ENCODE data around the gene TBX19. TPM values are rescaled to one million over a fixed set of nuclear protein-coding genes. Genes with fewer than 3 reads are reported as not detected.
A peak's percentile ranks its signal among the peaks of the same experiment; 100 is the strongest.
"Not testable (repeated sequence)": the region's sequence is repeated elsewhere in the genome, so short reads cannot be mapped to it uniquely, and the experiment has no call there.

Gene TBX19
- total RNA-seq, 1 experiment from 2014 or later = 2.8 TPM

- TF ChIP-seq CTCF (IDR thresholded peaks at IDR 0.05; ENCODE audit: insufficient read depth in 1 of 2, low read depth in 1 of 2, low read length in 1 of 2, severe bottlenecking in 1 of 2, unreplicated experiment in 1 of 2) = no peak
- Histone ChIP-seq H3K4me3 (ENCODE audit: low read depth, low read length) (no peak overlapping the region), H3K27me3 (replicated peaks; ENCODE audit: control insufficient read depth, insufficient read depth, low read length) (no peaks in the 10 kb centered on the region), H3K4me1 (no peaks in the 10 kb centered on the region), H3K36me3 (ENCODE audit: control insufficient read depth, insufficient read depth, low read length) (no peaks in the 10 kb centered on the region), H3K9me3 (no peaks in the 10 kb centered on the region)
- H3K36me3 Mint-ChIP-seq (ENCODE audit: insufficient read depth, unreplicated experiment) = no peaks in the 10 kb centered on the region
- H3K27me3 Mint-ChIP-seq (ENCODE audit: insufficient read depth, unreplicated experiment) = no peaks in the 10 kb centered on the region
- no peak overlapping the region for H3K27ac Mint-ChIP-seq (ENCODE audit: unreplicated experiment)
- no peaks in the 10 kb centered on the region for H3K4me1 Mint-ChIP-seq (ENCODE audit: low read depth, unreplicated experiment)
- ChIA-PET POLR2A (no interaction called here), CTCF (no interaction called here)
- intact Hi-C loops (cut with micrococcal nuclease; ENCODE audit: unreplicated experiment) = no loop called here
- H3K9me3 Mint-ChIP-seq (ENCODE audit: unreplicated experiment) = peaks cover 18% of the 10 kb centered on the region
- DNase-seq = no peak
- BruUV-seq (replicated peaks) = no TSS peak
- no peak overlapping the region for H3K4me3 Mint-ChIP-seq (ENCODE audit: unreplicated experiment)
Observed at GRCh38 chr1:168348146-168348709, 67.6 kb downstream of the TBX19 start.

DNA sequence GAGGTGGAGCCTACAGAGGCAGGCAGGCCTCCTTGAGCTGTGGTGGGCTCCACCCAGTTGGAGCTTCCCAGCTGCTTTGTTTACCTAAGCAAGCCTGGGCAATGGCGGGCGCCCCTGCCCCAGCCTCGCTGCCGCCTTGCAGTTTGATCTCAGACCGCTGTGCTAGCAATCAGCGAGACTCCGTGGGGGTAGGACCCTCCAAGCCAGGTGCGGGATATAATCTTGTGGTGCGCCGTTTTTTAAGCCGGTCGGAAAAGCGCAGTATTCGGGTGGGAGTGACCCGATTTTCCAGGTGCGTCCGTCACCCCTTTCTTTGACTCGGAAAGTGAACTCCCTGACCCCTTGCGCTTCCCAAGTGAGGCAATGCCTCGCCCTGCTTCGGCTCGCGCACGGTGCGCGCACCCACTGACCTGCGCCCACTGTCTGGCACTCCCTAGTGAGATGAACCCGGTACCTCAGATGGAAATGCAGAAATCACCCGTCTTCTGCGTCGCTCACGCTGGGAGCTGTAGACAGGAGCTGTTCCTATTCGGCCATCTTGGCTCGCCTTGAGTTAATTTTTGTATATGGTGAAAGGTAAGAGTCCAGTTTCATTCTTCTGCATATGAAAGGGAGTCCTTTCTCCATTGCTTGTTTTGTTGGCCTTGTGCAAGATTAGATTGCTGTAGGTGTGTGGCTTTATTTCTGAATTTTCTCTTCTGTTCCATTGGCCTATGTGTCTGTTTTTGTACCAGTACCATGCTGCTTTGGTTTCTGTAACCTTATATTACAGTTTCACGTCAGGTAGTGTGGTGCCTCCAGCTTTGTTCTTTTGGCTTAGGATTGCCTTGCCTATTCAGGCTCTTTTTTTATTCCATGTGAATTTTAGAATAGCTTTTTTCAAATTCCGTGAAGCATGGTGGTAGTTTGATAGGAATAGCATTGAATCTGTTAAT lies 73.9 kb downstream of the TBX19 start:
- H3K4me1 Mint-ChIP-seq (ENCODE audit: low read depth, unreplicated experiment); H3K36me3 ChIP-seq (ENCODE audit: control insufficient read depth, insufficient read depth, low read length); intact Hi-C loops (cut with micrococcal nuclease; ENCODE audit: unreplicated experiment); POLR2A ChIA-PET; H3K9me3 Mint-ChIP-seq (ENCODE audit: unreplicated experiment); H3K27me3 ChIP-seq (replicated peaks; ENCODE audit: control insufficient read depth, insufficient read depth, low read length); H3K27me3 Mint-ChIP-seq (ENCODE audit: insufficient read depth, unreplicated experiment); H3K9me3 ChIP-seq: not testable (repeated sequence)
- peak overlapping the region; percentile 94 for H3K27ac Mint-ChIP-seq (ENCODE audit: unreplicated experiment)
- peak overlapping the region; percentile 98 for H3K4me3 Mint-ChIP-seq (ENCODE audit: unreplicated experiment)
- peak overlapping the region; percentile 72 for H3K4me3 ChIP-seq (ENCODE audit: low read depth, low read length)
- DNase-seq = peak; percentile 57 to 66
- CTCF ChIA-PET = interaction anchor here (1.2 kb wide), 1 partner anchor 12 kb away, joined by 6 read pairs; no protein-coding TSS in a partner anchor
- peaks cover 13% of the 10 kb centered on the region for H3K4me1 ChIP-seq
- BruUV-seq (replicated peaks) = TSS peak; percentile 38
- H3K36me3 Mint-ChIP-seq (ENCODE audit: insufficient read depth, unreplicated experiment) = peaks cover 12% of the 10 kb centered on the region

- no peaks in the 10 kb centered on the region for H3K27me3 Mint-ChIP-seq (ENCODE audit: insufficient read depth, unreplicated experiment)
- H3K27me3 ChIP-seq (replicated peaks; ENCODE audit: control insufficient read depth, insufficient read depth, low read length) = no peaks in the 10 kb centered on the region
- H3K9me3 Mint-ChIP-seq (ENCODE audit: unreplicated experiment) = no peaks in the 10 kb centered on the region
- intact Hi-C loops (cut with micrococcal nuclease; ENCODE audit: unreplicated experiment) = no loop called here
- no peak for TF ChIP-seq CTCF (IDR thresholded peaks at IDR 0.05; ENCODE audit: insufficient read depth in 1 of 2, low read depth in 1 of 2, low read length in 1 of 2, severe bottlenecking in 1 of 2, unreplicated experiment in 1 of 2)
- H3K4me3 ChIP-seq (ENCODE audit: low read depth, low read length) = no peak overlapping the region
- DNase-seq = peak; percentile 54 to 57
- peaks cover 1% of the 10 kb centered on the region; the same call in 1 of the 2 replicates for H3K36me3 ChIP-seq (ENCODE audit: control insufficient read depth, insufficient read depth, low read length)
- ChIA-PET CTCF (interaction anchor here (0.6 to 2.5 kb wide), 2 partner anchors 18 to 216 kb away, joined by 3 to 19 read pairs; no protein-coding TSS in a partner anchor), POLR2A (interaction anchor here (0.6 to 1.5 kb wide), 2 partner anchors 18 to 45 kb away, joined by 3 to 4 read pairs; no protein-coding TSS in a partner anchor)
- peaks cover 43% of the 10 kb centered on the region for H3K4me1 Mint-ChIP-seq (ENCODE audit: low read depth, unreplicated experiment)
- H3K9me3 ChIP-seq = no peaks in the 10 kb centered on the region
- no TSS peak for BruUV-seq (replicated peaks)
- H3K4me3 Mint-ChIP-seq (ENCODE audit: unreplicated experiment) = peak overlapping the region; percentile 22
- peaks cover 36% of the 10 kb centered on the region for H3K36me3 Mint-ChIP-seq (ENCODE audit: insufficient read depth, unreplicated experiment)
- H3K4me1 ChIP-seq = peaks cover 50% of the 10 kb centered on the region
- peak overlapping the region; percentile 36 for H3K27ac Mint-ChIP-seq (ENCODE audit: unreplicated experiment)
Observed at GRCh38 chr1:168360151-168361021, 79.7 kb downstream of the TBX19 start.
